Measurements from ENCODE around the gene LRMDA.

The LRMDA gene

GRCh38 chr10:76336213-76336963, 905.0 kb downstream of the LRMDA start:
- DNase-seq = no peak

GRCh38 chr10:76337641-76338040, 906.2 kb downstream of the LRMDA start:
- no peak for DNase-seq

GRCh38 chr10:76338187-76338586, 906.8 kb downstream of the LRMDA start:
- no peak for DNase-seq

- DNase-seq = no peak
Measured at GRCh38 chr10:76341740-76342139, 910.3 kb downstream of the LRMDA start.

- DNase-seq = no peak
Measured at GRCh38 chr10:76342996-76343395, 911.6 kb downstream of the LRMDA start.

GRCh38 chr10:76347832-76348231, 916.4 kb downstream of the LRMDA start:
- no peak for DNase-seq

- DNase-seq = no peak
Measured at GRCh38 chr10:76350583-76350982, 919.2 kb downstream of the LRMDA start.

- DNase-seq = no peak
Measured at GRCh38 chr10:76352300-76352699, 920.9 kb downstream of the LRMDA start.

GRCh38 chr10:76353237-76353851, 921.9 kb downstream of the LRMDA start:
- DNase-seq = no peak

GRCh38 chr10:76354212-76354738, 922.9 kb downstream of the LRMDA start:
- DNase-seq = no peak

- DNase-seq = no peak
Measured at GRCh38 chr10:76354921-76355320, 923.5 kb downstream of the LRMDA start.

- DNase-seq = no peak
Measured at GRCh38 chr10:76356557-76356956, 925.1 kb downstream of the LRMDA start.

GRCh38 chr10:76357726-76358415, 926.4 kb downstream of the LRMDA start:
- DNase-seq = no peak

- no peak for DNase-seq
Measured at GRCh38 chr10:76358743-76359395, 927.4 kb downstream of the LRMDA start.

- no peak for DNase-seq
Measured at GRCh38 chr10:76375761-76376160, 944.3 kb downstream of the LRMDA start.

- DNase-seq = no peak
Measured at GRCh38 chr10:76382381-76382851, 951.0 kb downstream of the LRMDA start.

GRCh38 chr10:76388321-76389023, 957.0 kb downstream of the LRMDA start:
- no peak for DNase-seq

- DNase-seq = no peak
Measured at GRCh38 chr10:76393875-76394706, 962.7 kb downstream of the LRMDA start.

- no peak for DNase-seq
Measured at GRCh38 chr10:76394707-76395042, 963.3 kb downstream of the LRMDA start.

- no peak for DNase-seq
Measured at GRCh38 chr10:76395251-76395650, 963.8 kb downstream of the LRMDA start.

- no peak for DNase-seq
Measured at GRCh38 chr10:76396134-76396533, 964.7 kb downstream of the LRMDA start.
